Activated CD4-positive, alpha-beta T cell treated with anti-CD3 and anti-CD28 coated beads, Interleukin-2, amount 50 U/mL, for 48 hours (primary cell): ENCODE data around the gene PFKFB3.
A peak's percentile ranks its signal among the peaks of the same experiment; 100 is the strongest.
"Not testable (repeated sequence)": the region's sequence is repeated elsewhere in the genome, so short reads cannot be mapped to it uniquely, and the experiment has no call there.

Source experiments
- DNase-seq, 2 experiments: peaks; one replicate each; pipeline ENCODE4 v3.0.0-alpha.2; 2020

The PFKFB3 gene

DNA sequence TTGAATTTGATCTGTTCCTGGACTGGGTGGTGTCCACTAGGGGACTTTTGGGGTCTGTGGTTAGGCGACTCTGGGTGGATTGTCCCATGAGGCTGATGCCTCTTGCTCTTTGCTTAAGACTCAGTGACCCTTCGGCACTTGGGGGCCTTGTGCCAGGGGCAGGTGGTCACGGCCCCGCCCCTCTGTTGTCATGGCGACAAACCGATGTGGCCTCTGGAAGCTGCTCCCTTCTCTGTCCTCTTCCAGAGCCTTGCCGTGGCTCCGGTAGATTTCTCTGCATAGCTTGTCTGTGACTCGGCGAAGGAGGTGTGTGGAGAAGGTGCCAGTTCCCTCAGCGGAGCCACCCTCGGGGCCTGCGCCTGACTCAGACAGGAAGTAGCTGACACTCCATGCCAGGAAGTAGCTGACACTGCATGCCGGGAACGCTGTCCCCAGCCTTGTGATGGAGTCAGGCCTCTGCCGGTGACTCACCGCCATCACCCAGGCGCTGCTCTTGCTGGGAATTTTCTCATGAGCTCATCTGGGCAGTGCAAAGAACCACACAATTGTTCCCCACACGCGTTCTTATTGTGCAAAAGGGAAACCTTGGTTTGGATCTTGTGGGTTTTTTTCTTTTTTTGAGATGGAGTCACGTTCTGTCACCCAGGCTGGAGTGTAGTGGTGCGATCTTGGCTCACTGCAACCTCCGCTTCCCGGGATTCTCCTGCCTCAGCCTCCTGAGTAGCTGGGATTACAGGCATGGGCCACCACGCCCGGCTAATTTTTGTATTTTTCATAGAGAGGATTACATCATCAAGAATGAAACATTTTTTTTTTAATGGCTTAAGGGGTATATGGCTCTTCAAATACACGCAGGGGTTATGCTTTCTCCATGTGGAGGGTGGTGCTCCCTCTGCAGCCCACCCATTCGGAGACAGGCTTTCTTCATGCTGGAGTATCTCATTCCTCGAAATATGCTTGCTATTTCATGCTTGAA is 72.6 kb downstream of the PFKFB3 start:
- DNase-seq = peak; percentile 91 to 94

GRCh38 chr10:6276356-6276755 is 73.6 kb downstream of the PFKFB3 start:
- DNase-seq = no peak

- DNase-seq = no peak
These were observed 75.9 kb downstream of the PFKFB3 start for GRCh38 chr10:6278519-6279120.

DNA sequence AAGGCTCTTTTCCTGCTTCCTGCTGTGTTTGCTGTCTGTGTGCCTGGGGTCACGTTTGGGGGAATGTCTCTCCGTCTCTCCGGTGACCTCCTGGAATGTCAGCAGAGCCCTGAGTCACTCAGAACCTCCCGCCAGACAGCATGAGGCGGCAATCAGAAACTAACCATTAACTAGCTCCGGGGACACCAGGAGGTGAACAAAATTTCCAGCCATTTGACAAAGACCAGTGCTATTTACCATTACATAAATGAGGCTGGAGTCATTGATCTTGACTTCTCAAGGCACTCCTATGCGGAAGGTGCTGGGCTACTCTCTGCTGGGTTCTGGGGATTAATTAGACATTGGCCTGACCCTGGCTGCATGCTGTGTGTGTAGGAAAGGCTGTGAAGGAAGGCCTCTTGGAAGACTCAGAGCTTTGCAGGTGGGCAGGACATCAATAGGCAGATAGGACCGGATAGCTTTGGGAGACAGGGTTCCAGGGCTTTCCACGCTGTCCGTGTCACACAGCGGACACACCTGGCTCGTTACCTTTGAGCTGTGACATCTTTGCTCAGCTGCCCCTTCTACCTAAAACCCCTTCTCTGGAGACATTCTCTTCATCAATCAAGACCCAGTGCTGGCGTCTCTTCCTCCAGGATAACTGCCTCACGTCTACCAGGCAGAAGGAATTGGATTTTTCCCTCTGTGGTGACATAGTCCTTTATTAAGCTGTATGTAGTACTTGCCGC is 77.0 kb downstream of the PFKFB3 start:
- DNase-seq = no peak

DNA sequence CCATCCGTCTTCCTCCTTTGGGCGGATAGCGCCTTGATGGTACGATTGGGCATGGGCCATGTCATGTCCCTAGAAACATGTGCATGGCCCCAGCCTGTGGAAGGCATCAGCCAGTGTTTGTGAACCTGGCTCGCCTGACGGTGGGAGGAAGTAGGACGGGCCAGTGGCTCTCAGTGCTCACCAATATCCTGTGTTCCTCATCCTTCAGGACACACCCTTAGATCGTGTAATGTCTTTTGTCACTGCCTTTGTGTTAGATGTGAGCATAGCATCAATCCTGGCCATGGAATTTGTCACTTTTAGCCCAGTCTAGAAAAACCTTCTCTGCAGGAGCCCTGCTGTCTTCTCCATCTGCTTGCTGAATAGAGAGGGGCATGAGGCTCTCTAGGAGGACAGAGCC is 77.6 kb downstream of the PFKFB3 start:
- DNase-seq = no peak

GRCh38 chr10:6282454-6282958 is 79.8 kb downstream of the PFKFB3 start:
- DNase-seq = no peak

DNA sequence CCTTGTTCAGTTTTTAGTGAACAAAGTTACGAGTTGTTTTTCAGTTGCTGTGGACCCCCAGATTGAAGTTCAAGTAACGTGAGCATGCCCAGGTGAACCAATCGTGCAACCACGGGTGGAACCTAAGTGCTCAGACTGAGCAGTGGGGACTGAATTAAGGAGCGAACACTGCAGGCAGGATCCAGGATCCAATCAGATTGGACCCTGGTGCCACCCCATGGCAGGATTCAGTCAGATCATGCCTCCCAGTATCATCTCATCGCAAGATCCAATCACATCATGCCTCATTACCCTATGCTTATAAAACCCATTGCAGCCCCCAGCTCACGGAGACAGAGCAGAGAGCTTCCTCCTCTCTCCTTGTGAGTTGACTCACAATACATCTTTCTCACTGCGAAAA is 80.9 kb downstream of the PFKFB3 start:
- no peak for DNase-seq

GRCh38 chr10:6290621-6291020 is 87.9 kb downstream of the PFKFB3 start:
- DNase-seq = not testable (repeated sequence)

DNA sequence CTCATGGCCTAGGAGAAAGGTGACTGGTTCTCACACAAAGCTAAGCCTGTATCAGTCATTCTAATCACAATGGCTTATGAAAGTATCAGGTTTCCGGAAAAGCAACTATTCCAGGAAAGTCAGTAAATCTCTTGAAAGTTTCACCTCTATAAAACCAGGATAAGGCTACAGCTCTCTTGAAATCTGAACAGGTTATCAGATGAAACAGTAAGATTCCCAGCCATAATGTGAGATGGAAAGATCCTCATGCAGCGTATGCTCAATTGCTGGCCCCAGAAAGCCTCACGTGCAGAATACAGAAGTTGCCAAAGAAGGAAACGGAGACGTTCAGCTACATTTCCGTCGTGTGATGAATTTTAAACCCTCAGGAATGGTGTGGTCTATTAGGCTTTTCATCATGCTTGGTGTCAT is 90.0 kb downstream of the PFKFB3 start:
- no peak for DNase-seq

DNA sequence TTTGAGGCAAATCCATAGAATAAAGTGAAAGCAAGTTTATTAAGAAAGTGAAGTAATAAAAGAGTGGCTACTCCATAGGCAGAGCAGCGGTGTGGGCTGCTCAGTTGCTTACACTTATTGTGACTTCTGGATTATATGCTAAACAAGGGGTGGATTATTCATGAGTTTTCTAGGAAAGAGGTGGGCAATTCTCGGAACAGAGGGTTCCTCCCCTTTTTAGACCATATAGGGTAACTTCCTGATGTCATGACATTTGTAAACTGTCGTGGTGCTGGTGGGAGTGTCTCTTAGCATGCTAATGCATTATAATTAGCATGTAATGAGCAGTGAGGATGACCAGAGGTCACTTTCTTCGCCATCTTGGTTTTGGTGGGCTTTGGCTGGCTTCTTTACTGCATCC is 93.7 kb downstream of the PFKFB3 start:
- not testable (repeated sequence) for DNase-seq

GRCh38 chr10:6296828-6297251 is 94.1 kb downstream of the PFKFB3 start:
- no peak for DNase-seq

- DNase-seq = no peak
These were observed 94.8 kb downstream of the PFKFB3 start for GRCh38 chr10:6297522-6297921.

DNA sequence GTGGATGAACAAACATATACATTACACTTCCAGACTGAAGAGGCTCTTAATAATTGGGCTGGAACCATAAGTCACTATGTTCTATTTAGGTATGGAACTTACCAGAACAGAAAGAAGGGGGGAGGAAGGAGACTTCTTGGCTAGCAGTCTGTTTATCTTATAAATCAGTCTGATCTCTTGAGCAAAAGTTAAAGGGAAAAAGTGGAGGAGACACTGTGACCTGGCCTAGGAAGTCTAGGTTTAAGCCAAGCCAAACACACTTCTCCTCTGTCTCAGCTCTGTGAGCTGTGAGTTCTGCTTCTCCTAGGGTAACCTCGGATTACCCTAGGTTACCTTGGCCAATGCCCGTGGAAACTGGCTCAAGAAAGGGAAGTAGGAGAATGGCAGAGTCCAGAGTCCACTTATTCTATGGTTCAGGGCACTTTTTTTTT is 95.2 kb downstream of the PFKFB3 start:
- DNase-seq = no peak

DNA sequence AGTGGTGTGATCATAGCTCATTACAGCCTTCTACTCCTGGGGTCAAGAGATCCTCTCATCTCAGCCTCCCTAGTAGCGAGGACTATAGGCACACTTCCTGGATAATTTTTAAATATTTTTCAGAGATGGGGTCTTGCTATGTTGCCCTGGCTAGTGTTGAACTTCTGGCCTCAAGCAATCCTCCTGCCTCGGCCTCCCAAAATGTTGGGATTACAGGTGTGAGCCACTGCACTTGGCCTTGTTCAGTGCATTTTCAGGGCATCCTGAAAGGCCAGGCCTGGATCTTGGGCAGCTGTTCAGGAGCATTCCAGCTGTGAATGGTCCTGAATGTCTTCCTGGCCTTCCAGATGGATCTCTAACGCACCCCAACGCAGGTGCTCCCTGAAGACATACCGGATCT is 95.7 kb downstream of the PFKFB3 start:
- no peak for DNase-seq

DNA sequence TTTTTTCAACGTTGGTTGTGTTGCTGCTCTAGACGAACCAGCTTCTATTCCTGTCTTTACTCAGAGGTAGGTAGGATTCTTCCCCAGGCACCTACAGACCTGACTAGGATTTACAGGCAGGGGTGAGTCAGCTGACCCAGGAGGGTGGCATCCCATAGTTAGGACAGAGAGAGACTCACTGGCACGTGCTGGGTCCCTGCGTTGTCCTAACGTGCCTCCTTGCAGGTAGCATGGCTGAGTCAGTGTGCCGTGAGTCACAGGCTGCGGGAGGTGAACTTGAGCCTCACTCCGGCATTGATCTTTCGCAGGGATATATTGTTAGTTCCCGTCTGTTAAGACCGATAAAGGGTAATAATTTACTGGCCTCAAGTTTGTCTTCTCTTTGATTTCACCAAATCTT is 96.5 kb downstream of the PFKFB3 start:
- peak; percentile 61 to 69 for DNase-seq

- no peak for DNase-seq
These were observed 97.0 kb downstream of the PFKFB3 start for GRCh38 chr10:6299743-6300105.

DNA sequence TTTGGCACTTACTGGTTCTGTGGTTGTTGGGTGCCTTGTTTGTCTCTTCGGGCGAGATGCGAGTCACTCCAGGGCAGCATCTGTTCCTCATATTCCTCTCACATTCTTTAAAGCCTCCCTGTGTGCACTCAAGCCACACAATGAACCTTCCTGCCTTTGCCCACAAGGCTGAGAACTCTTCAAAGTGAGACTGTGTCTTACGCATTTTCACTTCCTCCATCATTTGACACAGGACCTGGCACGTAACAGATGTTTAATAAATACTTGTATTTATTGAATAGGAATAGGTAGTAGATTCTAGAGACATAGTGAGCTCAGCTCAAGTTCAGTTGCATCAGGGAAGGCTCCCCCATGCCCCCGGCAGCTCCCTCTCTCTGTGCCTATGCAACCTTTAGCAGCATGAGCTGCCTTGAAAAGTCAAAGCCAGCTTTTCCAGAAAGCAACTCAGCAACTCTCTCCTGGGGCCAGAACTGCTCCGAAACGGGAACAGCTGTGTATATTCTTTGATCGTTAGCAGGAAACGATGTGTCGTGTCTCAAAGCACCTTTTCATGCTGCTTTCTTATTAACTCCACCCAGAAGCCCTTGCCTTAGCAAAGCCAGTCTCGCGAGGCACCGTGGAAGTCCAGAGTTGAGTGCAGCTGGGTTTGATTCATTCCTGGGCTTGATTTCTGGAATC is 97.5 kb downstream of the PFKFB3 start:
- peak; percentile 49 to 55 for DNase-seq

GRCh38 chr10:6300784-6301460 is 98.2 kb downstream of the PFKFB3 start:
- no peak for DNase-seq

- no peak for DNase-seq
These were observed 98.8 kb downstream of the PFKFB3 start for GRCh38 chr10:6301488-6302075.
